ENCODE data around the gene CRACR2B. TPM values are rescaled to one million over a fixed set of nuclear protein-coding genes. Genes with fewer than 3 reads are reported as not detected.

CRACR2B gene
- total and polyA plus RNA-seq, 2 donors from 2014 or later, result 16.5 to 22.6 TPM

DNA sequence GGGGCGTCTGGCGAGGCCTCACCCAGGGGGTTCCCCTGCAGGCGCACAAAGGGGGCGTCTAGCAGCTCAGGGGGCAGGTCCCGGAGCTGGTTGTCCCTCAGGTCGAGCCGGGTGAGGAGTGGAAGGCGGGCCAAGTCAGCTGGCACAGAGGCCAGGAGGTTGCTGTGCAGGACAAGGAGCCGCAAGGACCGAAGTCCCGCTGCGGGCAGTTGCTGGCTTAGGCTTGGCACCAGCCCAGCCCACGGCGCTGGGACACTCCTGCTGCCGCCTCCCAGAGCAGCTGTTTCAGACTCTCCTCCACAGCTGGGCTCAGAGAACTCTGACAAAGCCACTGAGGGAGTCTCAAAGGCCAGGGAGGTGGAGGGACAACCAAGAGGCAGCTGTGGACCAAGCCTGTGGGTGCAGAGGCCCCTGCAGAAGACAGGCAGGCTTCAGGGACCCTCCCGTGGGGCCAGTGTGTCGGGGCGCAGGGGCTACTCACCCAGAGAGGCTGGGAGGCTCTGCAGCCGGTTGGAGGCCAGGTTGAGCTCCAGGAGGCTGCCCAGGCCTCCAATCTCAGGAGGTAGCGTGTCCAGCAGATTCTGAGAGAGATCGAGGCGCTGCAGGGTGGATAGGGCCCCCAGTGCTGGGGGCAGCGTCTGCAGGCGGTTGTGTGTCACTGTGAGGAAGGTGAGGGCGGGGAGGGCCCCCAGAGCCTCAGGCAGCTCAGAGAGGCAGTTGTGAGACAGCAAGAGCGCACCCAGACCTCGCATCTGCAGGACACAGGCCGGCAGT is 24.8 kb upstream of the CRACR2B start:
- Histone ChIP-seq H3K9ac (ENCODE audit: low read length in 3 of 3) (no peak overlapping the region), H3K4me1 (ENCODE audit: control insufficient read depth in 2 of 3, insufficient read depth in 2 of 3, low read depth in 1 of 3, low read length in 3 of 3) (peaks cover 0 to 14% (median 4%) of the 10 kb centered on the region in 3 donors), H3K27me3 (ENCODE audit: control insufficient read depth, insufficient read depth, low read length) (no peaks in the 10 kb centered on the region), H3K9me3 (ENCODE audit: control insufficient read depth in 2 of 3, insufficient read depth in 1 of 3, low read length in 3 of 3) (no peaks in the 10 kb centered on the region), H3K36me3 (ENCODE audit: control insufficient read depth in 2 of 3, insufficient read depth in 3 of 3, low read length in 3 of 3) (no peaks in the 10 kb centered on the region), H3K4me3 (ENCODE audit: low read length in 3 of 3) (no peak overlapping the region), H3K27ac (ENCODE audit: low read depth in 2 of 2, low read length in 2 of 2) (no peak overlapping the region)
- TF ChIP-seq, protein P1, sequence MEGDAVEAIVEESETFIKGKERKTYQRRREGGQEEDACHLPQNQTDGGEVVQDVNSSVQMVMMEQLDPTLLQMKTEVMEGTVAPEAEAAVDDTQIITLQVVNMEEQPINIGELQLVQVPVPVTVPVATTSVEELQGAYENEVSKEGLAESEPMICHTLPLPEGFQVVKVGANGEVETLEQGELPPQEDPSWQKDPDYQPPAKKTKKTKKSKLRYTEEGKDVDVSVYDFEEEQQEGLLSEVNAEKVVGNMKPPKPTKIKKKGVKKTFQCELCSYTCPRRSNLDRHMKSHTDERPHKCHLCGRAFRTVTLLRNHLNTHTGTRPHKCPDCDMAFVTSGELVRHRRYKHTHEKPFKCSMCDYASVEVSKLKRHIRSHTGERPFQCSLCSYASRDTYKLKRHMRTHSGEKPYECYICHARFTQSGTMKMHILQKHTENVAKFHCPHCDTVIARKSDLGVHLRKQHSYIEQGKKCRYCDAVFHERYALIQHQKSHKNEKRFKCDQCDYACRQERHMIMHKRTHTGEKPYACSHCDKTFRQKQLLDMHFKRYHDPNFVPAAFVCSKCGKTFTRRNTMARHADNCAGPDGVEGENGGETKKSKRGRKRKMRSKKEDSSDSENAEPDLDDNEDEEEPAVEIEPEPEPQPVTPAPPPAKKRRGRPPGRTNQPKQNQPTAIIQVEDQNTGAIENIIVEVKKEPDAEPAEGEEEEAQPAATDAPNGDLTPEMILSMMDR (IDR thresholded peaks at IDR 0.05; ENCODE audit: borderline replicate concordance, extremely low read depth, insufficient read depth), result no peak
- DNase-seq (no peak), FAIRE-seq (no peak)
- intact Hi-C loops (cut with DNase I), result no loop called here

DNA sequence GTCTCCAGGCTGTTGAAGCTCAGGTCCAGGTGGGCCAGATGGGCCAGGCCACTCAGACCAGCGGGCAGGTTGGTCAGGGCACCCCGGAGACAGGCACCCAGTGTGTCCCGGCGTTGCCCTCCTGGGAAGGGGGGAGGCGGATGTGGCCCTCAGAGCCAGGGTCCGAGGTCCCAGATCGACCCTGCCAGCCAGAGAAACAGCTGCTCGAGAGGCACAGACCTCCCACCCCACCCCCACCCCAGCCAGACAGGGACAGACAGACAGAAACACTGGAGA is 24.3 kb upstream of the CRACR2B start:
- Histone ChIP-seq H3K9ac (ENCODE audit: low read length in 3 of 3) (no peak overlapping the region), H3K27me3 (ENCODE audit: control insufficient read depth, insufficient read depth, low read length) (no peaks in the 10 kb centered on the region), H3K4me3 (ENCODE audit: low read length in 3 of 3) (no peak overlapping the region), H3K36me3 (ENCODE audit: control insufficient read depth in 2 of 3, insufficient read depth in 3 of 3, low read length in 3 of 3) (no peaks in the 10 kb centered on the region), H3K4me1 (ENCODE audit: control insufficient read depth in 2 of 3, insufficient read depth in 2 of 3, low read depth in 1 of 3, low read length in 3 of 3) (peaks cover 0 to 14% (median 4%) of the 10 kb centered on the region in 3 donors), H3K27ac (ENCODE audit: low read depth in 2 of 2, low read length in 2 of 2) (no peak overlapping the region), H3K9me3 (ENCODE audit: control insufficient read depth in 2 of 3, insufficient read depth in 1 of 3, low read length in 3 of 3) (no peaks in the 10 kb centered on the region)
- DNase-seq (no peak), FAIRE-seq (no peak)
- TF ChIP-seq, protein P1 (IDR thresholded peaks at IDR 0.05; ENCODE audit: borderline replicate concordance, extremely low read depth, insufficient read depth), result no peak
- intact Hi-C loops (cut with DNase I), result no loop called here

DNA sequence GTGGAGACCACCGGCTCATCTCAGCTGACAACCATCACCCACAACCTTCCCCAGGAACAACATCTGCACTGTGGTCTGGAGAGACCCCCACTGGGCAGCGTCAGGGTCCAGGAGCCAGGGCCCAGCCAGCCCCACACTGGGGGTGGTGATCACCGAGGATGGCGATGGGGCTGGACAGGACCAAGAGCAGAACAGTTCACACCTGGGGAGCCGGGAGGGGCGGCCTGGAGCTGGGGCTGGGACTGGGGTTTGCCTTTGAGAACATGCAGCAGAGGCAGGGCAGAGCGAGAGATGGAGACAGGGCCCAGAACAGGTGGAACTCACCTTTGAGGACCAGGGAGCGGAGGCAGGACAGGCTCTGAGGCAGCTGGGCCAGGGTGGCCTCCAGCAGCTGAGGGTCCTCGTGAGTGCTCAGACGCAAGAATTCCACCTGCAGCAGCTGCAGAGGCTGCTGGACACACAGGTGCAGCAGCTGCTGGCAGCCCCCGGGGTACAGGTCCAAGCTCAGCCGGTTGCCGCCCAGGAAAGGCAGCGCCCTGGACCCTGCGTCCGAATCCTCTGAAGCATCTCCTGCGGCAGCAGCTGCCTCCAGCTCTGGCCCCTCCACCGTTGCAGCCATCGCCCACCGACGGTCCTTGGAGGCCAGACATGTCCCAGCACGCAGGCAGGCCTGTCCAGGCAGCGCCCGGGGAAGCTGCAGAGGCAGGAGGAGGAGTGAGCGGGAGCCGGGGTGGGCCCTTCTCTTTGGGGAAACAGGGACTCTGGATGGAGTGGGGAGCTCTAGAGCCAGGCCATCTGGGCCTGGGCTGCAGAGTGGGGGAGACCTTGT is 23.7 kb upstream of the CRACR2B start:
- Histone ChIP-seq H3K27ac (ENCODE audit: low read depth in 2 of 2, low read length in 2 of 2) (no peak overlapping the region), H3K9ac (ENCODE audit: low read length in 3 of 3) (peak overlapping the region in 1 of 3 donors; percentile 34), H3K4me1 (ENCODE audit: control insufficient read depth in 2 of 3, insufficient read depth in 2 of 3, low read depth in 1 of 3, low read length in 3 of 3) (peaks cover 0 to 18% (median 4%) of the 10 kb centered on the region in 3 donors), H3K9me3 (ENCODE audit: control insufficient read depth in 2 of 3, insufficient read depth in 1 of 3, low read length in 3 of 3) (no peaks in the 10 kb centered on the region), H3K36me3 (ENCODE audit: control insufficient read depth in 2 of 3, insufficient read depth in 3 of 3, low read length in 3 of 3) (no peaks in the 10 kb centered on the region), H3K27me3 (ENCODE audit: control insufficient read depth, insufficient read depth, low read length) (no peaks in the 10 kb centered on the region), H3K4me3 (ENCODE audit: low read length in 3 of 3) (peak overlapping the region in 2 of 3 donors; percentile 36 to 59)
- intact Hi-C loops (cut with DNase I), result no loop called here
- DNase-seq, result no peak
- no peak for FAIRE-seq
- TF ChIP-seq, protein P1 (IDR thresholded peaks at IDR 0.05; ENCODE audit: borderline replicate concordance, extremely low read depth, insufficient read depth), result no peak

Data from kidney (tissue), 14 donors.